Liver (tissue), 3 donors: Measurements from ENCODE around the gene IQSEC1.

Experiments used
- CTCF ChIP-seq: fragments of 150-350 bp; IDR thresholded peaks from 2 replicates; pipeline ENCODE4 v1.5.1; 2017; ENCODE audit warnings: improper control_type of control experiment, low read depth, low read length; ENCODE audit not compliant: missing input control
- EGR1 ChIP-seq, 2 donors: IDR thresholded peaks; 2 replicates each; pipeline ENCODE4 v1.6.1; 2016 to 2018; ENCODE audit warnings: antibody characterized with exemption in 2 of 2, low read depth in 2 of 2
- GABPA ChIP-seq, 2 donors: IDR thresholded peaks in 1 of 2; conservative IDR thresholded peaks in 1 of 2; 2 replicates each; pipeline ENCODE4 v1.6.1; 2016; ENCODE audit warnings: antibody characterized with exemption in 2 of 2, mild to moderate bottlenecking in 1 of 2, moderate library complexity in 1 of 2
- JUND ChIP-seq, 2 donors: IDR thresholded peaks; 2 replicates each; pipeline ENCODE4 v1.6.1; 2016; ENCODE audit warnings: antibody characterized with exemption in 2 of 2
- RAD21 ChIP-seq, 2 donors: IDR thresholded peaks; 2 replicates each; pipeline ENCODE4 v1.6.1; 2016; ENCODE audit warnings: antibody characterized with exemption in 2 of 2, mild to moderate bottlenecking in 2 of 2
- YY1 ChIP-seq: IDR thresholded peaks from 2 replicates; pipeline ENCODE4 v1.6.1; 2016; ENCODE audit warnings: antibody characterized with exemption, mild to moderate bottlenecking
- TF ChIP-seq, protein P1 (sequence below): IDR thresholded peaks from 2 replicates; pipeline ENCODE4 v1.6.1; 2016; ENCODE audit warnings: antibody characterized with exemption
- donor health status: healthy.
- donor health status: healthy.

DNA sequence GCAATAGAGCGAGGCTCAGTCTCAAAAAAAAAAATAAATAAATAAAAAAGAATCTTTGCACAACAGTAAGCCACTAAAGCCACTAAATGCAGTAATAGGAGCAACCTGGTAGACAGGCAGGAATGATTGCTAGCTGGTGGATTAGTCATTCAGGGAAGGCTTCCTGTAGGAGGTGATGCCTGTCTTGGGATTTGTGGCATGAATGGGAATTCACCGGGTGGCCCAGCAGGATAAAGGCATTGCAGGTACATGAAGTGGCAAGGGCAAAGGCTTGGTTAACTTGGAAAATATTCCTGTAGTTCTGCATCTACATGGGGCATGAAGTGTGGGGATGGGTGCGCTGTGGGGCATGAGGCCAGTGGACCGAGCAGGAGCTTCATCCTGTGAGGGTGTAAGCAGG, 94.5 kb downstream of the IQSEC1 start:
- TF ChIP-seq, protein P1, sequence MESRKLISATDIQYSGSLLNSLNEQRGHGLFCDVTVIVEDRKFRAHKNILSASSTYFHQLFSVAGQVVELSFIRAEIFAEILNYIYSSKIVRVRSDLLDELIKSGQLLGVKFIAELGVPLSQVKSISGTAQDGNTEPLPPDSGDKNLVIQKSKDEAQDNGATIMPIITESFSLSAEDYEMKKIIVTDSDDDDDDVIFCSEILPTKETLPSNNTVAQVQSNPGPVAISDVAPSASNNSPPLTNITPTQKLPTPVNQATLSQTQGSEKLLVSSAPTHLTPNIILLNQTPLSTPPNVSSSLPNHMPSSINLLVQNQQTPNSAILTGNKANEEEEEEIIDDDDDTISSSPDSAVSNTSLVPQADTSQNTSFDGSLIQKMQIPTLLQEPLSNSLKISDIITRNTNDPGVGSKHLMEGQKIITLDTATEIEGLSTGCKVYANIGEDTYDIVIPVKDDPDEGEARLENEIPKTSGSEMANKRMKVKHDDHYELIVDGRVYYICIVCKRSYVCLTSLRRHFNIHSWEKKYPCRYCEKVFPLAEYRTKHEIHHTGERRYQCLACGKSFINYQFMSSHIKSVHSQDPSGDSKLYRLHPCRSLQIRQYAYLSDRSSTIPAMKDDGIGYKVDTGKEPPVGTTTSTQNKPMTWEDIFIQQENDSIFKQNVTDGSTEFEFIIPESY: no peak
- TF ChIP-seq YY1: no peak
- no peak for TF ChIP-seq CTCF
- TF ChIP-seq JUND (IDR thresholded peaks at IDR 0.05): no peak
- TF ChIP-seq EGR1 (IDR thresholded peaks at IDR 0.05; ENCODE audit: low read depth in 2 of 2): no peak
- TF ChIP-seq RAD21 (IDR thresholded peaks at IDR 0.05): no peak
- no peak for TF ChIP-seq GABPA (IDR thresholded peaks at IDR 0.05 in 1 of 2, conservative IDR thresholded peaks at IDR 0.05 in 1 of 2)
